NT2/D1 (cell line): ENCODE results near the gene OR8K1.

Source experiments
- DNase-seq: peaks from one replicate; pipeline ENCODE4 v3.0.0-alpha.2; 2011; ENCODE audit warnings: low read depth, low spot score
- H3K27me3 ChIP-seq: 2 replicates; pipeline ENCODE4 v1.6.0; 2011; ENCODE audit warnings: mild to moderate bottlenecking; ENCODE audit not compliant: insufficient read length, insufficient read depth
- H3K36me3 ChIP-seq: 2 replicates; pipeline ENCODE4 v1.6.1; 2011; ENCODE audit warnings: mild to moderate bottlenecking, low read length, mixed read lengths; ENCODE audit not compliant: insufficient read depth, insufficient read length
- H3K4me1 ChIP-seq: 2 replicates; pipeline ENCODE4 v1.5.1; 2011; ENCODE audit not compliant: insufficient read depth, insufficient read length
- H3K4me3 ChIP-seq: 2 replicates; pipeline ENCODE4 v1.5.1; 2011; ENCODE audit warnings: low read depth; ENCODE audit not compliant: insufficient read length
- H3K9ac ChIP-seq: 2 replicates; pipeline ENCODE4 v1.6.0; 2011; ENCODE audit warnings: low read depth; ENCODE audit not compliant: insufficient read length
- H3K9me3 ChIP-seq: 2 replicates; pipeline ENCODE4 v1.5.1; 2011; ENCODE audit warnings: mild to moderate bottlenecking, low read length; ENCODE audit not compliant: insufficient read depth
- SUZ12 ChIP-seq: IDR thresholded peaks from 2 replicates; pipeline ENCODE4 v1.6.1; 2011; ENCODE audit not compliant: insufficient read length, insufficient read depth; ENCODE audit errors: extremely low read depth
- YY1 ChIP-seq: IDR thresholded peaks from 2 replicates; pipeline ENCODE4 v1.6.1; 2011; ENCODE audit not compliant: insufficient read length, insufficient read depth
- ZNF274 ChIP-seq: IDR thresholded peaks from 2 replicates; pipeline ENCODE4 v1.6.1; 2011; ENCODE audit warnings: mild to moderate bottlenecking, low read depth, low read length

OR8K1 gene

GRCh38 chr11:56345739-56346138 is at the start of gene OR8K1:
Gene OR8K1 (plus strand): TSS chr11:56346039. CDS start chr11:56346039, 0 bp downstream.
- H3K9me3 ChIP-seq = peaks cover 10% of the 10 kb centered on the region; the same call in 1 of the 2 replicates
- TF ChIP-seq ZNF274 (no peak), SUZ12 (no peak), YY1 (no peak)
- DNase-seq = no peak
- H3K4me1 ChIP-seq = no peaks in the 10 kb centered on the region
- H3K9ac ChIP-seq = no peak within 1 kb of the TSS
- no peaks in the 10 kb centered on the region for H3K27me3 ChIP-seq
- H3K4me3 ChIP-seq = no peak within 1 kb of the TSS
- no peaks in the 10 kb centered on the region for H3K36me3 ChIP-seq

- Histone ChIP-seq H3K4me3 (no peak overlapping the region), H3K9me3 (no peaks in the 10 kb centered on the region), H3K27me3 (no peaks in the 10 kb centered on the region), H3K36me3 (no peaks in the 10 kb centered on the region), H3K9ac (no peak overlapping the region), H3K4me1 (no peaks in the 10 kb centered on the region)
- DNase-seq = no peak
- no peak for TF ChIP-seq SUZ12
- no peak for TF ChIP-seq YY1
- no peak for TF ChIP-seq ZNF274
These were observed 48.9 kb upstream of the OR8K1 start for GRCh38 chr11:56296898-56297297.

- no peak overlapping the region for H3K4me3 ChIP-seq
- no peaks in the 10 kb centered on the region for H3K27me3 ChIP-seq
- H3K36me3 ChIP-seq = no peaks in the 10 kb centered on the region
- H3K9ac ChIP-seq = no peak overlapping the region
- DNase-seq = no peak
- TF ChIP-seq YY1 (no peak), SUZ12 (no peak), ZNF274 (no peak)
- 0 out of 2 replicates have a peak, but pooled peaks cover 9% of the 10 kb centered on the region for H3K9me3 ChIP-seq
- no peaks in the 10 kb centered on the region for H3K4me1 ChIP-seq
These were observed 38.0 kb upstream of the OR8K1 start for GRCh38 chr11:56307836-56308235.

- H3K4me1 ChIP-seq = no peaks in the 10 kb centered on the region
- no peaks in the 10 kb centered on the region for H3K9me3 ChIP-seq
- DNase-seq = no peak
- no peaks in the 10 kb centered on the region for H3K27me3 ChIP-seq
- H3K9ac ChIP-seq = no peak within 1 kb of the TSS
- H3K4me3 ChIP-seq = no peak within 1 kb of the TSS
- no peaks in the 10 kb centered on the region for H3K36me3 ChIP-seq
- TF ChIP-seq ZNF274 (no peak), SUZ12 (no peak), YY1 (no peak)
These were observed 31.0 kb upstream of the OR8K1 start, which contains the start of gene OR8K3 for GRCh38 chr11:56314844-56315243. Gene OR8K3 (plus strand): TSS chr11:56315144. CDS start chr11:56318307, 3,163 bp downstream.

- H3K4me3 ChIP-seq = no peak overlapping the region
- no peak overlapping the region for H3K9ac ChIP-seq
- peaks cover 15% of the 10 kb centered on the region for H3K9me3 ChIP-seq
- TF ChIP-seq SUZ12 = no peak
- TF ChIP-seq ZNF274 = no peak
- no peak for TF ChIP-seq YY1
- H3K36me3 ChIP-seq = no peaks in the 10 kb centered on the region
- no peaks in the 10 kb centered on the region for H3K27me3 ChIP-seq
- DNase-seq = no peak
- H3K4me1 ChIP-seq = no peaks in the 10 kb centered on the region
These were observed 13.9 kb upstream of the OR8K1 start for GRCh38 chr11:56331861-56332491.

- Histone ChIP-seq H3K4me3 (no peak overlapping the region), H3K4me1 (peaks cover 3% of the 10 kb centered on the region), H3K36me3 (no peaks in the 10 kb centered on the region), H3K9me3 (peaks cover 25% of the 10 kb centered on the region), H3K27me3 (no peaks in the 10 kb centered on the region), H3K9ac (no peak overlapping the region)
- TF ChIP-seq ZNF274 (no peak), YY1 (no peak), SUZ12 (no peak)
- no peak for DNase-seq
These were observed 12.7 kb upstream of the OR8K1 start for GRCh38 chr11:56333156-56333555.

GRCh38 chr11:56340289-56340688 is 5.5 kb upstream of the OR8K1 start:
- Histone ChIP-seq H3K9me3 (peaks cover 35% of the 10 kb centered on the region), H3K36me3 (no peaks in the 10 kb centered on the region), H3K9ac (no peak overlapping the region), H3K4me1 (peaks cover 3% of the 10 kb centered on the region), H3K4me3 (no peak overlapping the region), H3K27me3 (no peaks in the 10 kb centered on the region)
- no peak for TF ChIP-seq YY1
- TF ChIP-seq ZNF274 = no peak
- TF ChIP-seq SUZ12 = no peak
- DNase-seq = no peak
